HepG2 (cell line): ENCODE results near the gene PSD4. TPM values are rescaled to one million over a fixed set of nuclear protein-coding genes. Genes with fewer than 3 reads are reported as not detected.
A peak's percentile ranks its signal among the peaks of the same experiment; 100 is the strongest.

Experiments used
- CEBPB ChIP-seq: IDR thresholded peaks from 2 replicates; pipeline ENCODE4 v1.6.1; 2011; ENCODE audit warnings: low read depth, low read length, improper control_type of control experiment, borderline replicate concordance
- DBP ChIP-seq: sonication (generic); formaldehyde crosslinking; IDR thresholded peaks from 2 replicates; pipeline ENCODE4 v1.4.0; 2020; ENCODE audit warnings: missing genetic modification reagents; ENCODE audit errors: not compliant biosample characterization
- DMAP1 ChIP-seq: IDR thresholded peaks from 2 replicates; pipeline ENCODE4 v1.6.1; 2016
- HCFC1 ChIP-seq: fragments of 150-350 bp; IDR thresholded peaks from 2 replicates; pipeline ENCODE4 v1.6.1; 2014; ENCODE audit warnings: low read depth, low read length
- IRX3 ChIP-seq: sonication (generic); formaldehyde crosslinking; IDR thresholded peaks from 2 replicates; pipeline ENCODE4 v1.8.1; 2023; ENCODE audit warnings: mild to moderate bottlenecking, low read depth, missing genetic modification reagents, borderline replicate concordance
- JARID2 ChIP-seq: sonication (generic); formaldehyde crosslinking; IDR thresholded peaks from 2 replicates; pipeline ENCODE4 v1.8.1; 2023; ENCODE audit warnings: missing genetic modification reagents, inconsistent platforms; ENCODE audit not compliant: insufficient replicate concordance
- MTA1 ChIP-seq: sonication (generic); formaldehyde crosslinking; IDR thresholded peaks from 2 replicates; pipeline ENCODE4 v1.4.0; 2020; ENCODE audit warnings: missing genetic modification reagents, mild to moderate bottlenecking, borderline replicate concordance
- MYPOP ChIP-seq: sonication (generic); formaldehyde crosslinking; IDR thresholded peaks from 2 replicates; pipeline ENCODE4 v1.8.1; 2023; ENCODE audit warnings: mild to moderate bottlenecking, moderate library complexity, missing genetic modification reagents
- NFE2L2 ChIP-seq: fragments of 150-350 bp; IDR thresholded peaks from 2 replicates; pipeline ENCODE4 v1.6.1; 2014; ENCODE audit warnings: low read length
- SRSF9 ChIP-seq: fragments of 200-400 bp; formaldehyde crosslinking; IDR thresholded peaks from 2 replicates; pipeline ENCODE4 v1.6.1; 2018; ENCODE audit warnings: borderline replicate concordance, mild to moderate bottlenecking, low read depth, low read length; ENCODE audit not compliant: insufficient read depth, poor library complexity, severe bottlenecking
- TFAP4 ChIP-seq: sonication (generic); IDR thresholded peaks from 2 replicates; pipeline ENCODE4 v1.6.1; 2016; ENCODE audit warnings: low read depth, borderline replicate concordance
- ZBTB25 ChIP-seq: IDR thresholded peaks from 2 replicates; pipeline ENCODE4 v1.6.1; 2018; ENCODE audit warnings: missing genetic modification reagents
- ZBTB26 ChIP-seq: IDR thresholded peaks from 2 replicates; pipeline ENCODE4 v1.6.1; 2016; ENCODE audit warnings: missing compliant biosample characterization, missing genetic modification reagents, borderline replicate concordance
- ZNF280D ChIP-seq: sonication (generic); formaldehyde crosslinking; IDR thresholded peaks from 2 replicates; pipeline ENCODE4 v1.5.1; 2020; ENCODE audit warnings: mild to moderate bottlenecking, missing genetic modification reagents
- ZNF292 ChIP-seq: sonication (generic); formaldehyde crosslinking; IDR thresholded peaks from 2 replicates; pipeline ENCODE4 v1.8.1; 2022; ENCODE audit warnings: mild to moderate bottlenecking, low read depth, missing genetic modification reagents, borderline replicate concordance
- ZNF670 ChIP-seq: sonication (generic); formaldehyde crosslinking; IDR thresholded peaks from 2 replicates; pipeline ENCODE4 v1.8.0; 2022; ENCODE audit warnings: mild to moderate bottlenecking, missing genetic modification reagents, borderline replicate concordance
- ZXDC ChIP-seq: sonication (generic); formaldehyde crosslinking; IDR thresholded peaks from 2 replicates; pipeline ENCODE4 v1.5.0; 2020; ENCODE audit warnings: mild to moderate bottlenecking, missing genetic modification reagents
- polyA plus RNA-seq, 8 experiments: library from polyadenylated mRNA; depleted of rRNA in 3 of 8; stranded (reverse) in 7 of 8; unstranded in 1 of 8; fragments of >200 nt; fragmentation: Illumina TruSeq in 4 of 8; extraction: Trizol in 4 of 8; gene quantifications; 2 replicates each; pipeline versions ENCODE4 v1.2.1 to v1.2.3, GENCODE V29; 2011 to 2016; ENCODE audit warnings: low read depth in 4 of 8, missing spikeins in 1 of 8, mixed read lengths in 1 of 8; ENCODE audit not compliant: insufficient read depth in 1 of 8
- total RNA-seq, 5 experiments: library from RNA; depleted of rRNA; stranded (reverse); fragments of >200 nt; fragmentation: Illumina TruSeq; extraction: Trizol; gene quantifications; 2 replicates each; pipeline ENCODE4 v1.2.3, GENCODE V29; 2016; ENCODE audit warnings: low read depth in 1 of 5

Gene PSD4
- total and polyA plus RNA-seq, 2 of the 13 experiments (the other 11 are each of a cell fraction or from before 2014, with no cell fraction given): 5.8 to 9.4 TPM

GRCh38 chr2:113164930-113165585 lies 8.7 kb upstream of the PSD4 start (continued):
- TF ChIP-seq NFE2L2: no peak
- TF ChIP-seq IRX3 (CRISPR knock-in tag): no peak
- no peak for TF ChIP-seq HCFC1
- TF ChIP-seq ZNF292 (CRISPR knock-in tag): 0 out of 2 replicates have a peak, but pooled peaks have one; percentile 34
- TF ChIP-seq DBP (CRISPR knock-in tag): peak; percentile 49
- TF ChIP-seq ZXDC (CRISPR knock-in tag): no peak
- peak; percentile 19; the same call in 1 of the 2 replicates for TF ChIP-seq MTA1
- peak; percentile 44; the same call in 1 of the 2 replicates for TF ChIP-seq MYPOP (CRISPR knock-in tag)
- TF ChIP-seq TFAP4: no peak
- no peak for TF ChIP-seq ZNF280D
- TF ChIP-seq SRSF9: no peak
- peak; percentile 80 for TF ChIP-seq ZBTB26 (CRISPR knock-in tag)
- no peak; the same call in 1 of the 2 replicates for TF ChIP-seq ZBTB25 (CRISPR knock-in tag)
- TF ChIP-seq DMAP1 (CRISPR knock-in tag): peak; percentile 26; the same call in 1 of the 2 replicates
- TF ChIP-seq CEBPB: no peak
- no peak for TF ChIP-seq ZNF670 (CRISPR knock-in tag)
- no peak for TF ChIP-seq JARID2 (CRISPR knock-in tag)
